GM10248 (cell line): Measurements from ENCODE around the gene CLMP.

Source experiments
- CTCF ChIA-PET: fragments of 300-600 bp; sonication (Branson Sonifier 250); formaldehyde crosslinking; extraction: SDS; loops from one replicate; lab custom pipeline; 2021; ENCODE audit warnings: antibody characterized with exemption; lab: Yijun Ruan, JAX
- POLR2A ChIA-PET: fragments of 350-650 bp; sonication (Branson Sonifier 250); formaldehyde crosslinking; extraction: SDS; loops from one replicate; lab custom pipeline; 2020; ENCODE audit warnings: antibody characterized with exemption; lab: Yijun Ruan, JAX
- DNase-seq: peaks from one replicate; pipeline ENCODE4 v3.0.0; 2012; ENCODE audit errors: extremely low spot score
- CTCF ChIP-seq: IDR thresholded peaks from 2 replicates; pipeline ENCODE4 v1.5.1; 2012; ENCODE audit warnings: mild to moderate bottlenecking, low read depth; ENCODE audit errors: extremely low read depth, missing control alignments, control extremely low read depth

The CLMP gene

GRCh38 chr11:123076484-123076883 lies 118.6 kb downstream of the CLMP start:
- ChIA-PET POLR2A (no interaction called here), CTCF (interaction anchor here (0.7 kb wide), 1 partner anchor 12 kb away, joined by 3 read pairs; no protein-coding TSS in a partner anchor)
- no peak for DNase-seq
- TF ChIP-seq CTCF: no peak

GRCh38 chr11:123073343-123074057 lies 121.5 kb downstream of the CLMP start:
- ChIA-PET POLR2A (interaction anchor here (4.8 kb wide), 1 partner anchor 11 kb away, joined by 23 read pairs; the partner anchor contains the start of gene HSPA8), CTCF (interaction anchor here (1.0 to 1.7 kb wide), 3 partner anchors 19 to 187 kb away, joined by 3 to 8 read pairs (median 3); no protein-coding TSS in a partner anchor)
- no peak for TF ChIP-seq CTCF
- DNase-seq: no peak

GRCh38 chr11:123072762-123073161 lies 122.3 kb downstream of the CLMP start:
- no peak for TF ChIP-seq CTCF
- DNase-seq: no peak
- CTCF ChIA-PET: interaction anchor here (1.0 to 1.8 kb wide), 4 partner anchors 13 to 188 kb away, joined by 3 to 8 read pairs (median 4); no protein-coding TSS in a partner anchor
- POLR2A ChIA-PET: interaction anchor here (4.8 kb wide), 1 partner anchor 10 kb away, joined by 23 read pairs; the partner anchor contains the start of gene HSPA8

- DNase-seq: no peak
- CTCF ChIA-PET: interaction anchor here (1.0 to 1.8 kb wide), 4 partner anchors 13 to 189 kb away, joined by 3 to 8 read pairs (median 4); no protein-coding TSS in a partner anchor
- POLR2A ChIA-PET: interaction anchor here (4.8 kb wide), 1 partner anchor 10 kb away, joined by 23 read pairs; the partner anchor contains the start of gene HSPA8
- no peak for TF ChIP-seq CTCF
Measured at GRCh38 chr11:123072332-123072761, 122.7 kb downstream of the CLMP start.

- CTCF ChIA-PET: interaction anchor here (0.8 to 1.7 kb wide), 4 partner anchors 10 to 49 kb away, joined by 3 to 6 read pairs (median 4); no protein-coding TSS in a partner anchor
- POLR2A ChIA-PET: interaction anchor here (0.6 to 4.8 kb wide), 3 partner anchors 8 to 16 kb away, joined by 5 to 23 read pairs (median 10); partner anchors contain the start of gene HSPA8
- no peak for TF ChIP-seq CTCF
- peak; percentile 43 for DNase-seq
Measured at GRCh38 chr11:123069908-123070821, 124.9 kb downstream of the CLMP start.
